ENCODE data around the gene GAS7.

GRCh38 chr17:9911089-9911488 lies 287.3 kb downstream of the GAS7 start:
- TF ChIP-seq FOS (IDR thresholded peaks at IDR 0.05; ENCODE audit: extremely low read depth, insufficient read length): no peak
- TF ChIP-seq TEAD4 (IDR thresholded peaks at IDR 0.05; ENCODE audit: low read length): no peak
- no peak for TF ChIP-seq TEAD4 (CRISPR knock-in tag; IDR thresholded peaks at IDR 0.05; ENCODE audit: borderline replicate concordance)
- TF ChIP-seq MAZ (CRISPR knock-in tag; conservative IDR thresholded peaks at IDR 0.05 in 1 of 2, IDR thresholded peaks at IDR 0.05 in 1 of 2): no peak
- TF ChIP-seq MEF2A (IDR thresholded peaks at IDR 0.05; ENCODE audit: control insufficient read depth, low read depth, low read length): no peak
- no peak for TF ChIP-seq CHD4 (IDR thresholded peaks at IDR 0.05; ENCODE audit: insufficient read depth, insufficient replicate concordance, low read depth, low read length, poor library complexity, severe bottlenecking)
- TF ChIP-seq SPI1 (IDR thresholded peaks at IDR 0.05; ENCODE audit: borderline replicate concordance, low read depth, low read length): no peak
- no peak for TF ChIP-seq NFXL1 (CRISPR knock-in tag; IDR thresholded peaks at IDR 0.05)
- TF ChIP-seq CHD2 (IDR thresholded peaks at IDR 0.05; ENCODE audit: low read depth, low read length): no peak
- no peak for TF ChIP-seq POLR2AphosphoS5 (IDR thresholded peaks at IDR 0.05; ENCODE audit: control insufficient read depth, insufficient read depth, low read depth, low read length)
- TF ChIP-seq GATA2 (CRISPR knock-in tag; IDR thresholded peaks at IDR 0.05): no peak
- TF ChIP-seq HMG20A (CRISPR knock-in tag; conservative IDR thresholded peaks at IDR 0.05): no peak
